ENCODE measurements around the gene NPHP3.
A peak's percentile ranks its signal among the peaks of the same experiment; 100 is the strongest.
"Not testable (repeated sequence)": the region's sequence is repeated elsewhere in the genome, so short reads cannot be mapped to it uniquely, and the experiment has no call there.

Gene NPHP3

GRCh38 chr3:132642539-132642847 lies 79.7 kb downstream of the NPHP3 start:
- no peak for TF ChIP-seq OSR1 (CRISPR knock-in tag; IDR thresholded peaks at IDR 0.05)
- TF ChIP-seq ZC3H10 (CRISPR knock-in tag; IDR thresholded peaks at IDR 0.05) = no peak
- no peak for TF ChIP-seq ESRRG (CRISPR knock-in tag; IDR thresholded peaks at IDR 0.05)
- TF ChIP-seq CSDC2 (CRISPR knock-in tag; IDR thresholded peaks at IDR 0.05) = no peak
- no peak for TF ChIP-seq ZFP30 (CRISPR knock-in tag; IDR thresholded peaks at IDR 0.05)
- no peak for TF ChIP-seq ARNTL (CRISPR knock-in tag; IDR thresholded peaks at IDR 0.05; ENCODE audit: borderline replicate concordance, low read depth)
- TF ChIP-seq ZNF8 (CRISPR knock-in tag; IDR thresholded peaks at IDR 0.05) = no peak
- TF ChIP-seq RARB (CRISPR knock-in tag; IDR thresholded peaks at IDR 0.05) = no peak
- TF ChIP-seq CREB5 (CRISPR knock-in tag; IDR thresholded peaks at IDR 0.05; ENCODE audit: low read depth) = no peak
- TF ChIP-seq GLIS3 (CRISPR knock-in tag; IDR thresholded peaks at IDR 0.05) = no peak
- no peak for TF ChIP-seq ZNF565 (CRISPR knock-in tag; conservative IDR thresholded peaks at IDR 0.05; ENCODE audit: low read depth)
- no peak for TF ChIP-seq TSHZ2 (CRISPR knock-in tag; IDR thresholded peaks at IDR 0.05)
- TF ChIP-seq PPARA (CRISPR knock-in tag; IDR thresholded peaks at IDR 0.05; ENCODE audit: borderline replicate concordance) = no peak
- TF ChIP-seq, protein P1, sequence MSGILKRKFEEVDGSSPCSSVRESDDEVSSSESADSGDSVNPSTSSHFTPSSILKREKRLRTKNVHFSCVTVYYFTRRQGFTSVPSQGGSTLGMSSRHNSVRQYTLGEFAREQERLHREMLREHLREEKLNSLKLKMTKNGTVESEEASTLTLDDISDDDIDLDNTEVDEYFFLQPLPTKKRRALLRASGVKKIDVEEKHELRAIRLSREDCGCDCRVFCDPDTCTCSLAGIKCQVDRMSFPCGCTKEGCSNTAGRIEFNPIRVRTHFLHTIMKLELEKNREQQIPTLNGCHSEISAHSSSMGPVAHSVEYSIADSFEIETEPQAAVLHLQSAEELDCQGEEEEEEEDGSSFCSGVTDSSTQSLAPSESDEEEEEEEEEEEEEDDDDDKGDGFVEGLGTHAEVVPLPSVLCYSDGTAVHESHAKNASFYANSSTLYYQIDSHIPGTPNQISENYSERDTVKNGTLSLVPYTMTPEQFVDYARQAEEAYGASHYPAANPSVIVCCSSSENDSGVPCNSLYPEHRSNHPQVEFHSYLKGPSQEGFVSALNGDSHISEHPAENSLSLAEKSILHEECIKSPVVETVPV (CRISPR knock-in tag; IDR thresholded peaks at IDR 0.05) = no peak
- no peak for TF ChIP-seq BACH2 (CRISPR knock-in tag; IDR thresholded peaks at IDR 0.05; ENCODE audit: borderline replicate concordance)
- TF ChIP-seq ZFP3 (CRISPR knock-in tag; IDR thresholded peaks at IDR 0.05) = no peak
- no peak for TF ChIP-seq SNAI2 (CRISPR knock-in tag; IDR thresholded peaks at IDR 0.05)
- TF ChIP-seq ISL1 (CRISPR knock-in tag; IDR thresholded peaks at IDR 0.05) = no peak
- ATAC-seq = no peak

GRCh38 chr3:132641837-132642538 lies 80.2 kb downstream of the NPHP3 start:
- peak; percentile 74 for ATAC-seq
- TF ChIP-seq ZNF70 (CRISPR knock-in tag; IDR thresholded peaks at IDR 0.05) (peak; percentile 86), ZC3H10 (CRISPR knock-in tag; IDR thresholded peaks at IDR 0.05) (no peak)

DNA sequence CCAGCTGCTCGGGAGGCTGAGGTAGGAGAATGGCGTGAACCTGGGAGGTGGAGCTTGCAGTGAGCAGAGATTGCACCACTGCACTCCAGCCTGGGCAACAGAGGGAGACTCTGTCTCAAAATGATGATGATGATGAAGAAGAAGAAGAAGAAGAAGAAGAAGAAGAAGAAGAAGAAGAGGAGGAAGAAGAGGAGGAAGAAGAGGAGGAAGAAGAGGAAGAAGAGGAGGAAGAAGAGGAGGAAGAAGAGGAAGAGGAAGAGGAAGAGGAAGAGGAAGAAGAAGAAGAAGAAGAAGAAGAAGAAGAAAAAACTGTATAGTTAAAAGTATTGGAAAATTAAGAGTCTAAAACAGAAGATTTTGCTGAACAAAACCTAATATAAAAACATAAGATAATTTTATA lies 80.8 kb downstream of the NPHP3 start:
- ATAC-seq = not testable (repeated sequence)

DNA sequence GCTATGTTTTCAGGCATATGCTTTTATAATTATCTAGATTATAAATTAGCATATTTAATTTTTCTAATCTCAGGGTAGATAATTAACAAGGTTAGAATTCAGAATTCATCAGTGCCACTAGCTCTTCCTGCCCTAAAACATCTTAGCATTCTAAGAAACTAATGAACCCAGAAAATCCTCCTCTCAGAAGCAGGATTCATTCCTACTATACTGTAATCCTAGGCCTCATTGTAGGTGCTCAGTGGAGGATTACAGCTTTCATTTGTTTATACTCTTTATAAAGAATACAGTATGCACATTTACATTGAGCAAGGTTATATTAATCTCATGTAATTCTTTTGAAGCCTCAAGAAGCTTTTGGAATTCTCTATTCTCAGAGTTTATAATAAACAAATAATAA lies 83.5 kb downstream of the NPHP3 start:
- TF ChIP-seq BACH2 (CRISPR knock-in tag; IDR thresholded peaks at IDR 0.05; ENCODE audit: borderline replicate concordance) = no peak
- no peak for TF ChIP-seq ESRRG (CRISPR knock-in tag; IDR thresholded peaks at IDR 0.05)
- no peak for TF ChIP-seq SNAI2 (CRISPR knock-in tag; IDR thresholded peaks at IDR 0.05)
- TF ChIP-seq, protein P2, sequence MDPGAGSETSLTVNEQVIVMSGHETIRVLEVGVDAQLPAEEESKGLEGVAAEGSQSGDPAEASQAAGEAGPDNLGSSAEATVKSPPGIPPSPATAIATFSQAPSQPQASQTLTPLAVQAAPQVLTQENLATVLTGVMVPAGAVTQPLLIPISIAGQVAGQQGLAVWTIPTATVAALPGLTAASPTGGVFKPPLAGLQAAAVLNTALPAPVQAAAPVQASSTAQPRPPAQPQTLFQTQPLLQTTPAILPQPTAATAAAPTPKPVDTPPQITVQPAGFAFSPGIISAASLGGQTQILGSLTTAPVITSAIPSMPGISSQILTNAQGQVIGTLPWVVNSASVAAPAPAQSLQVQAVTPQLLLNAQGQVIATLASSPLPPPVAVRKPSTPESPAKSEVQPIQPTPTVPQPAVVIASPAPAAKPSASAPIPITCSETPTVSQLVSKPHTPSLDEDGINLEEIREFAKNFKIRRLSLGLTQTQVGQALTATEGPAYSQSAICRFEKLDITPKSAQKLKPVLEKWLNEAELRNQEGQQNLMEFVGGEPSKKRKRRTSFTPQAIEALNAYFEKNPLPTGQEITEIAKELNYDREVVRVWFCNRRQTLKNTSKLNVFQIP (CRISPR knock-in tag; IDR thresholded peaks at IDR 0.05; ENCODE audit: borderline replicate concordance, low read depth) = no peak
- TF ChIP-seq GLIS3 (CRISPR knock-in tag; IDR thresholded peaks at IDR 0.05) = no peak
- no peak for ATAC-seq

- ATAC-seq = peak; percentile 84
- no peak for TF ChIP-seq ZNF8 (CRISPR knock-in tag; IDR thresholded peaks at IDR 0.05)
- no peak for TF ChIP-seq ARNTL (CRISPR knock-in tag; IDR thresholded peaks at IDR 0.05; ENCODE audit: borderline replicate concordance, low read depth)
Measured at GRCh38 chr3:132637590-132637989, 84.6 kb downstream of the NPHP3 start.

Measured in SK-N-SH treated with all-trans-retinoic acid at 6 μM for 48 hours (cell line).